ENCODE data around the gene KCNMB2.

DNA sequence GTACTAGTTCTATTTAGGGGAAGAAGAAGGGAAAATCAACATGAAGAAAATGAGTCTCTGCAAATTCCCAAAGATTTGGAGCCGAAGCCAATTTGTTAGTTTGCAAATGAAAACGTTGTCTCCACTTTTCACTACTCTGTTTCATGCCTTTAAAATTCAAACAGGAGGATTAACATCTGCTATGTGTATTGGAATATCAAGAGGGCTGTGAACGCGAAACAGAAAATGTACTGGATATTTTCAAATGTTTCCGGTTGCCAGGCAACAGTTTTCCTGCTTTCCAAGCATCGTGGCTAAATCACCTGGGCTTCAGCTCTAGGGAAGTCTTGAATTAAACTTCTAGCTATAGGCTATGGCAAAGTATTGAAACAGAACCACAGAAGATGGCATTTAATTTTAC, 172.8 kb downstream of the KCNMB2 start:
- TF ChIP-seq CTCF (IDR thresholded peaks at IDR 0.05) (no peak), POLR2AphosphoS5 (IDR thresholded peaks at IDR 0.05) (no peak)

Data from stomach (tissue), 4 donors.